IPS DF 6.9 (cell line): Measurements from ENCODE around the gene AGAP4.
"Not testable (repeated sequence)": the region's sequence is repeated elsewhere in the genome, so short reads cannot be mapped to it uniquely, and the experiment has no call there.

Source experiments
- DNase-seq: peaks from one replicate; pipeline ENCODE4 v3.0.0-alpha.2; 2013; ENCODE audit warnings: low read depth, low spot score
- H3K27ac ChIP-seq: one replicate; pipeline ENCODE4 v1.5.1; 2013; ENCODE audit warnings: low read length, control low read depth
- H3K27me3 ChIP-seq: 2 replicates; pipeline ENCODE4 v1.6.1; 2013; ENCODE audit warnings: mild to moderate bottlenecking, low read length; ENCODE audit not compliant: control insufficient read depth, insufficient read depth
- H3K36me3 ChIP-seq: 2 replicates; pipeline ENCODE4 v1.6.1; 2013; ENCODE audit warnings: low read length; ENCODE audit not compliant: control insufficient read depth, insufficient read depth
- H3K4me1 ChIP-seq: 2 replicates; pipeline ENCODE4 v1.6.1; 2013; ENCODE audit warnings: low read length; ENCODE audit not compliant: control insufficient read depth, insufficient read depth
- H3K4me3 ChIP-seq: 2 replicates; pipeline ENCODE4 v1.5.1; 2013; ENCODE audit warnings: mild to moderate bottlenecking, low read length
- H3K9me3 ChIP-seq: 2 replicates; pipeline ENCODE4 v1.6.1; 2013; ENCODE audit warnings: low read length, inconsistent platforms; ENCODE audit not compliant: control insufficient read depth, insufficient read depth
- WGBS: extraction: QIAGEN DNeasy Blood & Tissue Kit; methylation state at CpG from one replicate; pipeline ENCODE4 v1.1.7; 2013; ENCODE audit warnings: mixed read lengths, missing lambda C conversion rate; ENCODE audit not compliant: insufficient read length, insufficient coverage; 5-methylcytosine and 5-hydroxymethylcytosine counted together

The AGAP4 gene

GRCh38 chr10:45790694-45791426, 56.4 kb downstream of the AGAP4 start:
- not testable (repeated sequence) for DNase-seq, H3K36me3 ChIP-seq, H3K27me3 ChIP-seq, H3K4me1 ChIP-seq, H3K9me3 ChIP-seq, H3K4me3 ChIP-seq, H3K27ac ChIP-seq
- WGBS: no CpG with 5 or more reads among the region's 6 CpGs

GRCh38 chr10:45789991-45790390, 57.3 kb downstream of the AGAP4 start:
- 100% methylated on average over 2 of the region's 8 CpGs for WGBS
- DNase-seq, H3K36me3 ChIP-seq, H3K27ac ChIP-seq, H3K4me1 ChIP-seq, H3K4me3 ChIP-seq, H3K27me3 ChIP-seq, H3K9me3 ChIP-seq: not testable (repeated sequence)

- not testable (repeated sequence) for H3K4me1 ChIP-seq, H3K27me3 ChIP-seq, H3K27ac ChIP-seq, H3K36me3 ChIP-seq, H3K9me3 ChIP-seq, DNase-seq, H3K4me3 ChIP-seq
- WGBS: no CpG with 5 or more reads among the region's 5 CpGs
Measured at GRCh38 chr10:45787212-45787741, 60.0 kb downstream of the AGAP4 start.

- H3K36me3 ChIP-seq, H3K4me1 ChIP-seq, H3K9me3 ChIP-seq, H3K4me3 ChIP-seq, H3K27ac ChIP-seq, DNase-seq, H3K27me3 ChIP-seq: not testable (repeated sequence)
- no CpG with 5 or more reads among the region's 1 CpG for WGBS
Measured at GRCh38 chr10:45786217-45786616, 61.1 kb downstream of the AGAP4 start.
